Neural cell (in vitro differentiated cells): ENCODE data around the gene LRRC53.

Experiments used
- EP300 ChIP-seq: fragments of 450-650 bp; conservative IDR thresholded peaks from 2 replicates; pipeline ENCODE4 v1.6.1; 2014; ENCODE audit warnings: antibody characterized with exemption, mild to moderate bottlenecking, moderate library complexity; ENCODE audit not compliant: poor library complexity, severe bottlenecking
- EZH2 ChIP-seq: fragments of 200-600, 300-800 bp; shearing (Covaris generic), sonication (generic); IDR thresholded peaks from 2 replicates; pipeline ENCODE4 v1.6.1; 2014; ENCODE audit warnings: antibody characterized with exemption, low read length, borderline replicate concordance, mild to moderate bottlenecking; ENCODE audit not compliant: insufficient read depth, poor library complexity, severe bottlenecking
- MXI1 ChIP-seq: fragments of 450-650 bp; conservative IDR thresholded peaks from 2 replicates; pipeline ENCODE4 v1.6.1; 2014; ENCODE audit warnings: antibody characterized with exemption, mild to moderate bottlenecking; ENCODE audit not compliant: poor library complexity, severe bottlenecking
- POLR2AphosphoS5 ChIP-seq: IDR thresholded peaks from 2 replicates; pipeline ENCODE4 v1.6.1; 2012
- RAD21 ChIP-seq: fragments of 450-650 bp; conservative IDR thresholded peaks from 2 replicates; pipeline ENCODE4 v1.6.1; 2014; ENCODE audit warnings: antibody characterized with exemption, mild to moderate bottlenecking, moderate library complexity
- SMC3 ChIP-seq: fragments of 450-650 bp; conservative IDR thresholded peaks from 2 replicates; pipeline ENCODE4 v1.6.1; 2014; ENCODE audit warnings: antibody characterized with exemption, mild to moderate bottlenecking, moderate library complexity; ENCODE audit not compliant: poor library complexity
- TAF1 ChIP-seq: IDR thresholded peaks from 2 replicates; pipeline ENCODE4 v1.6.1; 2012; ENCODE audit warnings: low read depth
- TF ChIP-seq, protein P1 (sequence below): fragments of 450-650 bp; IDR thresholded peaks from 2 replicates; pipeline ENCODE4 v1.5.1; 2014; ENCODE audit warnings: antibody characterized with exemption, mild to moderate bottlenecking, moderate library complexity; ENCODE audit not compliant: poor library complexity, severe bottlenecking

GRCh38 chr1:74513411-74514300 lies 1.2 kb upstream of the LRRC53 start:
- TF ChIP-seq EP300 (no peak), MXI1 (no peak), SMC3 (no peak), EZH2 (no peak), TAF1 (no peak), POLR2AphosphoS5 (peak; percentile 13), RAD21 (no peak)
- TF ChIP-seq, protein P1, sequence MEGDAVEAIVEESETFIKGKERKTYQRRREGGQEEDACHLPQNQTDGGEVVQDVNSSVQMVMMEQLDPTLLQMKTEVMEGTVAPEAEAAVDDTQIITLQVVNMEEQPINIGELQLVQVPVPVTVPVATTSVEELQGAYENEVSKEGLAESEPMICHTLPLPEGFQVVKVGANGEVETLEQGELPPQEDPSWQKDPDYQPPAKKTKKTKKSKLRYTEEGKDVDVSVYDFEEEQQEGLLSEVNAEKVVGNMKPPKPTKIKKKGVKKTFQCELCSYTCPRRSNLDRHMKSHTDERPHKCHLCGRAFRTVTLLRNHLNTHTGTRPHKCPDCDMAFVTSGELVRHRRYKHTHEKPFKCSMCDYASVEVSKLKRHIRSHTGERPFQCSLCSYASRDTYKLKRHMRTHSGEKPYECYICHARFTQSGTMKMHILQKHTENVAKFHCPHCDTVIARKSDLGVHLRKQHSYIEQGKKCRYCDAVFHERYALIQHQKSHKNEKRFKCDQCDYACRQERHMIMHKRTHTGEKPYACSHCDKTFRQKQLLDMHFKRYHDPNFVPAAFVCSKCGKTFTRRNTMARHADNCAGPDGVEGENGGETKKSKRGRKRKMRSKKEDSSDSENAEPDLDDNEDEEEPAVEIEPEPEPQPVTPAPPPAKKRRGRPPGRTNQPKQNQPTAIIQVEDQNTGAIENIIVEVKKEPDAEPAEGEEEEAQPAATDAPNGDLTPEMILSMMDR: no peak
